T-cell (primary cell): ENCODE measurements around the gene OCA2. TPM values are rescaled to one million over a fixed set of nuclear protein-coding genes. Genes with fewer than 3 reads are reported as not detected.

Experiments used
- ATAC-seq, 4 experiments: fragments of 200-7000 bp in 3 of 4; fragments of 150-1000 bp in 1 of 4; cut with Tn5 transposase; replicated peaks in 1 of 4; 1 replicate in 3 of 4; 2 replicates in 1 of 4; pipeline ENCODE4 v1.10.0; 2021; ENCODE audit warnings: moderate library complexity in 3 of 4, mild to moderate bottlenecking in 2 of 4, moderate number of reproducible peaks in 1 of 4
- CTCF ChIA-PET, 2 donors: fragments of 300-600 bp; sonication (Branson Sonifier 250); formaldehyde crosslinking; loops; one replicate each; lab custom pipeline; 2022; ENCODE audit warnings: antibody characterized with exemption in 2 of 2; lab: Charles Lee
- POLR2A ChIA-PET, 2 donors: fragments of 300-600 bp; sonication (Branson Sonifier 250); formaldehyde crosslinking; loops; one replicate each; lab custom pipeline; 2022; ENCODE audit warnings: antibody characterized with exemption in 2 of 2; lab: Charles Lee
- DNase-seq, 35 experiments: peaks; one replicate each; pipeline versions ENCODE4 v3.0.0 to v3.0.0-alpha.2; 2013 to 2023
- H3K27ac ChIP-seq: one replicate; pipeline ENCODE4 v1.5.1; 2013; ENCODE audit warnings: low read length
- H3K27me3 ChIP-seq, 2 experiments: replicated peaks in 1 of 2; 1 replicate in 1 of 2; 2 replicates in 1 of 2; pipeline versions ENCODE4 v1.6.1 to v1.7.0; 2013; ENCODE audit warnings: low read length in 1 of 2, mixed read lengths in 1 of 2; ENCODE audit not compliant: control insufficient read depth in 2 of 2, insufficient read depth in 2 of 2; ENCODE audit errors: extremely low read depth in 1 of 2
- H3K36me3 ChIP-seq, 2 donors: 1 replicate in 1 of 2; 2 replicates in 1 of 2; pipeline versions ENCODE4 v1.6.1 to v1.7.0; 2013; ENCODE audit warnings: low read length in 1 of 2; ENCODE audit not compliant: control insufficient read depth in 2 of 2, insufficient read depth in 1 of 2; ENCODE audit errors: extremely low read depth in 1 of 2
- H3K4me1 ChIP-seq, 2 experiments: 1 replicate in 1 of 2; 2 replicates in 1 of 2; pipeline versions ENCODE4 v1.6.1 to v1.7.0; 2013; ENCODE audit warnings: low read length in 2 of 2, mixed read lengths in 1 of 2; ENCODE audit not compliant: insufficient read depth in 2 of 2, control insufficient read depth in 1 of 2; ENCODE audit errors: extremely low read depth in 1 of 2
- H3K4me3 ChIP-seq, 2 donors: 1 replicate in 1 of 2; 2 replicates in 1 of 2; pipeline versions ENCODE4 v1.5.1 to v1.7.0; 2013; ENCODE audit warnings: mild to moderate bottlenecking in 2 of 2, low read length in 1 of 2, moderate library complexity in 1 of 2; ENCODE audit not compliant: control insufficient read depth in 1 of 2; ENCODE audit errors: extremely low read depth in 1 of 2
- H3K9me3 ChIP-seq: 2 replicates; pipeline ENCODE4 v1.7.0; 2013
- H3K27ac Mint-ChIP-seq, 2 donors: one replicate each; pipeline ENCODE4 v1.8.0; 2020 to 2021; ENCODE audit warnings: mild to moderate bottlenecking in 2 of 2, mixed read lengths in 2 of 2
- H3K27me3 Mint-ChIP-seq, 2 donors: one replicate each; pipeline ENCODE4 v1.8.0; 2021 to 2022; ENCODE audit warnings: mixed read lengths in 2 of 2
- H3K36me3 Mint-ChIP-seq: one replicate; pipeline ENCODE4 v1.8.0; 2021; ENCODE audit warnings: mixed read lengths
- H3K4me1 Mint-ChIP-seq, 3 donors: one replicate each; pipeline ENCODE4 v1.8.0; 2020 to 2022; ENCODE audit warnings: mixed read lengths in 3 of 3, mild to moderate bottlenecking in 1 of 3
- H3K4me3 Mint-ChIP-seq, 3 donors: one replicate each; pipeline ENCODE4 v1.8.0; 2020 to 2022; ENCODE audit warnings: mild to moderate bottlenecking in 3 of 3, mixed read lengths in 3 of 3, moderate library complexity in 3 of 3
- H3K9me3 Mint-ChIP-seq, 3 donors: one replicate each; pipeline ENCODE4 v1.8.0; 2020 to 2022; ENCODE audit warnings: mixed read lengths in 3 of 3
- WGBS: methylation state at CpG from one replicate; pipeline ENCODE4 v1.1.5; 2013; ENCODE audit warnings: missing lambda C conversion rate; ENCODE audit not compliant: insufficient coverage; 5-methylcytosine and 5-hydroxymethylcytosine counted together
- total RNA-seq, 35 experiments: library from RNA in 6 of 35; stranded (reverse) in 6 of 35; fragments of 120-200 nt in 1 of 35; gene quantifications; one replicate each; pipeline versions ENCODE4 v1.2.1 to v1.2.4 and lab custom pipeline; 2013 to 2026

The OCA2 gene
- total RNA-seq, 5 donors from 2014 or later (not counting 1 experiment from before 2014, with no cell fraction given), result 0.19 to 0.67 TPM; not detected in 3

- H3K4me1 ChIP-seq, result no peaks in the 10 kb centered on the region
- WGBS, result 63% methylated on average over 10 of the region's 17 CpGs
These were observed 77.7 kb downstream of the OCA2 start for GRCh38 chr15:28021281-28022039.

GRCh38 chr15:28020644-28021043 lies 78.5 kb downstream of the OCA2 start:
- ATAC-seq, result no peak
- CTCF ChIA-PET, result no interaction called here
- DNase-seq, result no peak
- no peak overlapping the region for H3K27ac Mint-ChIP-seq
- Histone ChIP-seq H3K36me3 (no peaks in the 10 kb centered on the region), H3K4me3 (no peak overlapping the region), H3K4me1 (no peaks in the 10 kb centered on the region), H3K9me3 (no peaks in the 10 kb centered on the region), H3K27me3 (peaks cover 0 to 7% of the 10 kb centered on the region in 2 experiments), H3K27ac (no peak overlapping the region)
- POLR2A ChIA-PET, result no interaction called here
- H3K36me3 Mint-ChIP-seq, result no peaks in the 10 kb centered on the region
- 78% methylated on average over 5 of the region's 6 CpGs for WGBS
- peaks cover 0 to 3% (median 0%) of the 10 kb centered on the region in 3 donors for H3K9me3 Mint-ChIP-seq
- peaks cover 3 to 4% of the 10 kb centered on the region in 2 donors for H3K27me3 Mint-ChIP-seq
- no peaks in the 10 kb centered on the region for H3K4me1 Mint-ChIP-seq
- H3K4me3 Mint-ChIP-seq, result no peak overlapping the region

More at GRCh38 chr15:28021281-28022039, 77.7 kb downstream of the OCA2 start:
- no peaks in the 10 kb centered on the region for H3K36me3 Mint-ChIP-seq
- H3K4me3 ChIP-seq, result no peak overlapping the region
- no peak overlapping the region for H3K27ac ChIP-seq
- no peaks in the 10 kb centered on the region for H3K4me1 Mint-ChIP-seq
- peaks cover 0 to 3% (median 0%) of the 10 kb centered on the region in 3 donors for H3K9me3 Mint-ChIP-seq
- H3K27me3 Mint-ChIP-seq, result peaks cover 3 to 4% of the 10 kb centered on the region in 2 donors
- no peak for ATAC-seq
- no peak overlapping the region for H3K4me3 Mint-ChIP-seq
- H3K36me3 ChIP-seq, result no peaks in the 10 kb centered on the region
- DNase-seq, result no peak
- no peak overlapping the region for H3K27ac Mint-ChIP-seq
- H3K9me3 ChIP-seq, result no peaks in the 10 kb centered on the region
- ChIA-PET CTCF (interaction anchor here in 1 of 2 donors (0.6 kb wide), 1 partner anchor 1641 kb away, joined by 3 read pairs; no protein-coding TSS in a partner anchor), POLR2A (no interaction called here)
- peaks cover 0 to 7% of the 10 kb centered on the region in 2 experiments for H3K27me3 ChIP-seq

- Histone ChIP-seq H3K27ac (no peak overlapping the region), H3K4me1 (no peaks in the 10 kb centered on the region), H3K27me3 (peaks cover 0 to 7% of the 10 kb centered on the region in 2 experiments), H3K9me3 (no peaks in the 10 kb centered on the region), H3K4me3 (no peak overlapping the region), H3K36me3 (no peaks in the 10 kb centered on the region)
- peaks cover 1 to 3% of the 10 kb centered on the region in 2 donors for H3K27me3 Mint-ChIP-seq
- ChIA-PET CTCF (no interaction called here), POLR2A (no interaction called here)
- H3K4me1 Mint-ChIP-seq, result no peaks in the 10 kb centered on the region
- H3K4me3 Mint-ChIP-seq, result no peak overlapping the region
- H3K36me3 Mint-ChIP-seq, result no peaks in the 10 kb centered on the region
- WGBS, result 89% methylated on average over 12 of the region's 19 CpGs
- peaks cover 0 to 3% (median 0%) of the 10 kb centered on the region in 3 donors for H3K9me3 Mint-ChIP-seq
- ATAC-seq (no peak), DNase-seq (no peak)
- H3K27ac Mint-ChIP-seq, result no peak overlapping the region
These were observed 79.4 kb downstream of the OCA2 start for GRCh38 chr15:28019594-28020309.

GRCh38 chr15:28018291-28019044 lies 80.6 kb downstream of the OCA2 start:
- H3K27ac ChIP-seq, result no peak overlapping the region
- Mint-ChIP-seq H3K4me1 (no peaks in the 10 kb centered on the region), H3K27ac (no peak overlapping the region), H3K36me3 (no peaks in the 10 kb centered on the region), H3K27me3 (peaks cover under 1 to 1% of the 10 kb centered on the region in 2 donors), H3K9me3 (peaks cover 0 to under 1% (median 0%) of the 10 kb centered on the region in 3 donors), H3K4me3 (no peak overlapping the region)
- H3K4me3 ChIP-seq, result no peak overlapping the region
- WGBS, result 80% methylated on average over 16 of the region's 26 CpGs
- peaks cover 0 to 4% of the 10 kb centered on the region in 2 experiments for H3K27me3 ChIP-seq
- ATAC-seq (no peak), DNase-seq (no peak)
- H3K4me1 ChIP-seq, result no peaks in the 10 kb centered on the region
- CTCF ChIA-PET, result no interaction called here
- POLR2A ChIA-PET, result no interaction called here
- no peaks in the 10 kb centered on the region for H3K9me3 ChIP-seq
- H3K36me3 ChIP-seq, result no peaks in the 10 kb centered on the region

- ChIA-PET CTCF (interaction anchor here in 1 of 2 donors (0.7 kb wide), 1 partner anchor 1808 kb away, joined by 3 read pairs; no protein-coding TSS in a partner anchor), POLR2A (no interaction called here)
- WGBS, result 92% methylated on average over 10 of the region's 10 CpGs
- Histone ChIP-seq H3K36me3 (no peaks in the 10 kb centered on the region), H3K4me1 (no peaks in the 10 kb centered on the region), H3K4me3 (no peak overlapping the region), H3K27me3 (peaks cover 0 to 4% of the 10 kb centered on the region in 2 experiments), H3K9me3 (no peaks in the 10 kb centered on the region), H3K27ac (no peak overlapping the region)
- Mint-ChIP-seq H3K27ac (no peak overlapping the region), H3K4me3 (no peak overlapping the region), H3K4me1 (no peaks in the 10 kb centered on the region), H3K36me3 (no peaks in the 10 kb centered on the region), H3K9me3 (no peaks in the 10 kb centered on the region), H3K27me3 (peaks cover 0 to 1% of the 10 kb centered on the region in 2 donors)
- DNase-seq (no peak), ATAC-seq (no peak)
These were observed 81.6 kb downstream of the OCA2 start for GRCh38 chr15:28017423-28017924.

GRCh38 chr15:28015855-28016254 lies 83.3 kb downstream of the OCA2 start:
- Histone ChIP-seq H3K4me1 (no peaks in the 10 kb centered on the region), H3K36me3 (no peaks in the 10 kb centered on the region), H3K27me3 (peaks cover 0 to 4% of the 10 kb centered on the region in 2 experiments), H3K9me3 (no peaks in the 10 kb centered on the region), H3K27ac (no peak overlapping the region), H3K4me3 (no peak overlapping the region)
- Mint-ChIP-seq H3K27me3 (peaks cover 0 to 1% of the 10 kb centered on the region in 2 donors), H3K27ac (no peak overlapping the region), H3K9me3 (no peaks in the 10 kb centered on the region), H3K4me3 (no peak overlapping the region), H3K36me3 (no peaks in the 10 kb centered on the region), H3K4me1 (no peaks in the 10 kb centered on the region)
- 76% methylated on average over 10 of the region's 10 CpGs for WGBS
- ChIA-PET CTCF (no interaction called here), POLR2A (no interaction called here)
- DNase-seq (no peak), ATAC-seq (no peak)
